ENCODE data around the gene XRCC5.

XRCC5 gene

DNA sequence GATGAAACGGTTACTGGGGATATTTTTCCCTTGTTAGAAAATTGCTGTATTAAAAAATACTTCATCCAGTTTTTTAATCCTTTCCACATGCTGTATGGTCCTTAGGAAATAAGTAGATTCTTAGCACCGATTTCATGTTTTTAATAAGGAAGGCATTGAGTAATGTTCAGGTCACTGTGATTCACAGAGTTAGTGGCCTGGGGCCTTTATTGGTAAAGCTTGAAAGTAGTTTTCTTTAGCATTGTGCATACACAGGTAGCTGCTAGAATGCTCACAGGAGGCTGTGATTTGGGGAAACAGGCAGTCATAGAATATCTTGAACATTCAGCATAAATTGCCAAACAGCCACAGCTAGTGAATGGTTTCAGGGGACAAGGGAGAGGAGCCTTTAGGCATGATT is 79.8 kb downstream of the XRCC5 start:
- no peaks in the 10 kb centered on the region for H3K9me3 ChIP-seq (ENCODE audit: insufficient read depth, low read length)
- H3K79me2 ChIP-seq (ENCODE audit: insufficient read depth, low read length), result peaks cover 63% of the 10 kb centered on the region
- H3K4me2 ChIP-seq (ENCODE audit: low read depth, low read length, poor library complexity, severe bottlenecking), result no peak overlapping the region
- H4K20me1 ChIP-seq (ENCODE audit: low read depth, low read length), result peaks cover 38% of the 10 kb centered on the region
- no peaks in the 10 kb centered on the region for H3K27me3 ChIP-seq (ENCODE audit: low read length)
- no peak overlapping the region for H3K27ac ChIP-seq (ENCODE audit: low read depth, low read length)
- no peak overlapping the region for H2AFZ ChIP-seq (ENCODE audit: low read depth, low read length, severe bottlenecking)
- no peak overlapping the region for H3K9ac ChIP-seq (ENCODE audit: low read length)
- peaks cover 48% of the 10 kb centered on the region for H3K36me3 ChIP-seq (ENCODE audit: low read length)
- H3F3A ChIP-seq (ENCODE audit: insufficient read depth), result peaks cover 11% of the 10 kb centered on the region; the same call in 1 of the 2 replicates
- TF ChIP-seq, protein P1, sequence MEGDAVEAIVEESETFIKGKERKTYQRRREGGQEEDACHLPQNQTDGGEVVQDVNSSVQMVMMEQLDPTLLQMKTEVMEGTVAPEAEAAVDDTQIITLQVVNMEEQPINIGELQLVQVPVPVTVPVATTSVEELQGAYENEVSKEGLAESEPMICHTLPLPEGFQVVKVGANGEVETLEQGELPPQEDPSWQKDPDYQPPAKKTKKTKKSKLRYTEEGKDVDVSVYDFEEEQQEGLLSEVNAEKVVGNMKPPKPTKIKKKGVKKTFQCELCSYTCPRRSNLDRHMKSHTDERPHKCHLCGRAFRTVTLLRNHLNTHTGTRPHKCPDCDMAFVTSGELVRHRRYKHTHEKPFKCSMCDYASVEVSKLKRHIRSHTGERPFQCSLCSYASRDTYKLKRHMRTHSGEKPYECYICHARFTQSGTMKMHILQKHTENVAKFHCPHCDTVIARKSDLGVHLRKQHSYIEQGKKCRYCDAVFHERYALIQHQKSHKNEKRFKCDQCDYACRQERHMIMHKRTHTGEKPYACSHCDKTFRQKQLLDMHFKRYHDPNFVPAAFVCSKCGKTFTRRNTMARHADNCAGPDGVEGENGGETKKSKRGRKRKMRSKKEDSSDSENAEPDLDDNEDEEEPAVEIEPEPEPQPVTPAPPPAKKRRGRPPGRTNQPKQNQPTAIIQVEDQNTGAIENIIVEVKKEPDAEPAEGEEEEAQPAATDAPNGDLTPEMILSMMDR (IDR thresholded peaks at IDR 0.05; ENCODE audit: insufficient read depth, low read length, poor library complexity, severe bottlenecking), result no peak
- no peak for TF ChIP-seq EZH2phosphoT487 (conservative IDR thresholded peaks at IDR 0.05; ENCODE audit: low read length)
- no peak overlapping the region for H3K4me3 ChIP-seq (ENCODE audit: insufficient read depth, low read length, poor library complexity, severe bottlenecking)
- no peaks in the 10 kb centered on the region for H3K9me2 ChIP-seq (replicated peaks; ENCODE audit: insufficient read depth, low read length)

DNA sequence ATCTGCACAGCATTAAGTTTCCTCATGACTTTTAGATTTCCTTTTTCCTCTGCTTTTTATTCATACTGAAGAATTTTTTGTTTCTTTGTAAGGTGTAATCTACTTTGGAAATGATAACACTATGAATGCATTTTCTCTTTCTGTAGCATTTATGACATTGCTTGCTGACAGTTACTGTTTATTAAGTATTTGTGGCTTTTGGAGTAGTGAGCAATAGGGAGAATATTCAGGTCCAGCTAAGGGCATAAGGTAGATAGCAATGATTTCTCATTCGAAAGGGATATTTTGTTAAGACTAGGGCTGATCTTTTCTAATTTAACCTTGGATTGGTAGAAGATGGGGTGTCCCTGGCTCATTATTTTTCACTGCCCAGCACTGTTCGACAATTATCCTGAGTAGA is 80.3 kb downstream of the XRCC5 start:
- Histone ChIP-seq H3K4me3 (ENCODE audit: insufficient read depth, low read length, poor library complexity, severe bottlenecking) (no peak overlapping the region), H3F3A (ENCODE audit: insufficient read depth) (peaks cover 11% of the 10 kb centered on the region; the same call in 1 of the 2 replicates), H3K4me2 (ENCODE audit: low read depth, low read length, poor library complexity, severe bottlenecking) (no peak overlapping the region), H3K27me3 (ENCODE audit: low read length) (no peaks in the 10 kb centered on the region), H3K27ac (ENCODE audit: low read depth, low read length) (no peak overlapping the region), H3K36me3 (ENCODE audit: low read length) (peaks cover 53% of the 10 kb centered on the region), H3K9ac (ENCODE audit: low read length) (no peak overlapping the region), H2AFZ (ENCODE audit: low read depth, low read length, severe bottlenecking) (no peak overlapping the region), H3K9me3 (ENCODE audit: insufficient read depth, low read length) (no peaks in the 10 kb centered on the region), H3K9me2 (replicated peaks; ENCODE audit: insufficient read depth, low read length) (no peaks in the 10 kb centered on the region), H3K79me2 (ENCODE audit: insufficient read depth, low read length) (peaks cover 59% of the 10 kb centered on the region), H4K20me1 (ENCODE audit: low read depth, low read length) (peaks cover 36% of the 10 kb centered on the region)
- TF ChIP-seq, protein P1 (IDR thresholded peaks at IDR 0.05; ENCODE audit: insufficient read depth, low read length, poor library complexity, severe bottlenecking), result no peak
- TF ChIP-seq EZH2phosphoT487 (conservative IDR thresholded peaks at IDR 0.05; ENCODE audit: low read length), result no peak

DNA sequence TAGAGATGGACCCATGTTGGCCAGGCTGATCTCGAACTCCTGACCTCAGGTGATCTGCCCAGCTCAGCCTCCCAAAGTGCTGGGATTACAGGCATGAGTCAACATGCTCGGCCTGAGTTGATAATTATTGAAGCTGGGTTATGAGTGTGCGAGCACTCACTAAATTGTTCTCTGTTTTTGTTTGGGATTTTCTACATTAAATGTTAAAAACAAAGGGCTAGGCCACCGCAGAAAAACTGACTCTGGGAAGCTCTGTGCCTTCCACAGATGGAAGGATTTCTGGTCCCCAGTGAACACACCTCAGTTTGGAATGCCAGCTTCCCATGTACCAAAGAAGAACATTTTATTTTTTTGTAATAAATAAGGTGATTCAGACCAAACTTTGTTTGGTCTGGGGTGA is 83.0 kb downstream of the XRCC5 start:
- Histone ChIP-seq H3K27me3 (ENCODE audit: low read length) (no peaks in the 10 kb centered on the region), H3K4me3 (ENCODE audit: insufficient read depth, low read length, poor library complexity, severe bottlenecking) (no peak overlapping the region), H3K27ac (ENCODE audit: low read depth, low read length) (no peak overlapping the region), H3F3A (ENCODE audit: insufficient read depth) (peaks cover 6% of the 10 kb centered on the region; the same call in 1 of the 2 replicates), H4K20me1 (ENCODE audit: low read depth, low read length) (peaks cover 19% of the 10 kb centered on the region), H3K9ac (ENCODE audit: low read length) (no peak overlapping the region), H3K79me2 (ENCODE audit: insufficient read depth, low read length) (peaks cover 34% of the 10 kb centered on the region), H2AFZ (ENCODE audit: low read depth, low read length, severe bottlenecking) (no peak overlapping the region), H3K9me3 (ENCODE audit: insufficient read depth, low read length) (no peaks in the 10 kb centered on the region), H3K9me2 (replicated peaks; ENCODE audit: insufficient read depth, low read length) (no peaks in the 10 kb centered on the region), H3K4me2 (ENCODE audit: low read depth, low read length, poor library complexity, severe bottlenecking) (no peak overlapping the region), H3K36me3 (ENCODE audit: low read length) (peaks cover 75% of the 10 kb centered on the region)
- TF ChIP-seq, protein P1 (IDR thresholded peaks at IDR 0.05; ENCODE audit: insufficient read depth, low read length, poor library complexity, severe bottlenecking), result no peak
- no peak for TF ChIP-seq EZH2phosphoT487 (conservative IDR thresholded peaks at IDR 0.05; ENCODE audit: low read length)

All from SU-DHL-6 (cell line).